ENCODE data around the gene SNRNP35. TPM values are rescaled to one million over a fixed set of nuclear protein-coding genes. Genes with fewer than 3 reads are reported as not detected.

Gene SNRNP35
- total and polyA plus RNA-seq, 2 of the 8 experiments (the other 6 are each of a cell fraction or from before 2014, with no cell fraction given) = 8.0 to 16.9 TPM

DNA sequence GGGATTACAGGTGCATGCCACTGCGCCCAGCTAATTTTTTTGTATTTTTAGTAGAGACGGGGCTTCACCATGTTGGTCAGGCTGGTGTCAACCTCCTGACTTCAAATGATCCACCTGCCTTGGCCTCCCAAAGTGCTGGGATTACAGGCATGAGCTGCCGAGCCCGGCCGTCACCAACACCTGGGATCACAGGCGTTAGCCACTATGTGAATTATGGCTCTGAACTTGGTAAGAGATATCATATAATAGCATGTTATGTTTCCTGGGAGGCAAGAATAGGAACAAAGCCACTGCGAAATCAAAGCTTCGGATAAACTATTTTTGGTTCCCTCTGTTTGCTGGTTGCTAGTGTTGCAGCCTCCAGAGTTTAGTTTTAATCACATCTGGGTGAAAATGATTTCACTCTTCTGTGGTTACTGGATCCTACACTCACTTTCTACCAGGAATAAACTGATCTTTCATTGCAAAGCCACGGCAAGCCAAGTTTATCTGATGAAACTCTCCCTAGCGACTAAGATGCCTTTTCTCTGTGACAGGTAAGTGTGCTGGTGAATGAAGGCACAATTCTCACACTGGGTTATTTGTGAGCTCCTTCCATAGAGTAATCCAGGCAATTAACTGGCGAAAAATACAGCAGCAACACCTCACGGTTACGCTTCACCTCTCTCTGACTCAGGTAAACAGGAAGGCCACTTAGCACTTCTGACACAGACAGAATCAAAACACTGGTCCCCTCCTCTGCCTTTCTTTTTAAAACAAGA, 16.7 kb downstream of the SNRNP35 start (continued):
- TF ChIP-seq, protein P1, sequence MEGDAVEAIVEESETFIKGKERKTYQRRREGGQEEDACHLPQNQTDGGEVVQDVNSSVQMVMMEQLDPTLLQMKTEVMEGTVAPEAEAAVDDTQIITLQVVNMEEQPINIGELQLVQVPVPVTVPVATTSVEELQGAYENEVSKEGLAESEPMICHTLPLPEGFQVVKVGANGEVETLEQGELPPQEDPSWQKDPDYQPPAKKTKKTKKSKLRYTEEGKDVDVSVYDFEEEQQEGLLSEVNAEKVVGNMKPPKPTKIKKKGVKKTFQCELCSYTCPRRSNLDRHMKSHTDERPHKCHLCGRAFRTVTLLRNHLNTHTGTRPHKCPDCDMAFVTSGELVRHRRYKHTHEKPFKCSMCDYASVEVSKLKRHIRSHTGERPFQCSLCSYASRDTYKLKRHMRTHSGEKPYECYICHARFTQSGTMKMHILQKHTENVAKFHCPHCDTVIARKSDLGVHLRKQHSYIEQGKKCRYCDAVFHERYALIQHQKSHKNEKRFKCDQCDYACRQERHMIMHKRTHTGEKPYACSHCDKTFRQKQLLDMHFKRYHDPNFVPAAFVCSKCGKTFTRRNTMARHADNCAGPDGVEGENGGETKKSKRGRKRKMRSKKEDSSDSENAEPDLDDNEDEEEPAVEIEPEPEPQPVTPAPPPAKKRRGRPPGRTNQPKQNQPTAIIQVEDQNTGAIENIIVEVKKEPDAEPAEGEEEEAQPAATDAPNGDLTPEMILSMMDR (IDR thresholded peaks at IDR 0.05; ENCODE audit: control extremely low read depth in 1 of 3, insufficient read depth in 1 of 3, low read depth in 1 of 3, low read length in 3 of 3) = no peak
- no peak for TF ChIP-seq RXRA (IDR thresholded peaks at IDR 0.05; ENCODE audit: insufficient read depth, low read depth, low read length)

Measured in H1 (cell line).